ENCODE data around the gene BOK.

- TF ChIP-seq, protein P1, sequence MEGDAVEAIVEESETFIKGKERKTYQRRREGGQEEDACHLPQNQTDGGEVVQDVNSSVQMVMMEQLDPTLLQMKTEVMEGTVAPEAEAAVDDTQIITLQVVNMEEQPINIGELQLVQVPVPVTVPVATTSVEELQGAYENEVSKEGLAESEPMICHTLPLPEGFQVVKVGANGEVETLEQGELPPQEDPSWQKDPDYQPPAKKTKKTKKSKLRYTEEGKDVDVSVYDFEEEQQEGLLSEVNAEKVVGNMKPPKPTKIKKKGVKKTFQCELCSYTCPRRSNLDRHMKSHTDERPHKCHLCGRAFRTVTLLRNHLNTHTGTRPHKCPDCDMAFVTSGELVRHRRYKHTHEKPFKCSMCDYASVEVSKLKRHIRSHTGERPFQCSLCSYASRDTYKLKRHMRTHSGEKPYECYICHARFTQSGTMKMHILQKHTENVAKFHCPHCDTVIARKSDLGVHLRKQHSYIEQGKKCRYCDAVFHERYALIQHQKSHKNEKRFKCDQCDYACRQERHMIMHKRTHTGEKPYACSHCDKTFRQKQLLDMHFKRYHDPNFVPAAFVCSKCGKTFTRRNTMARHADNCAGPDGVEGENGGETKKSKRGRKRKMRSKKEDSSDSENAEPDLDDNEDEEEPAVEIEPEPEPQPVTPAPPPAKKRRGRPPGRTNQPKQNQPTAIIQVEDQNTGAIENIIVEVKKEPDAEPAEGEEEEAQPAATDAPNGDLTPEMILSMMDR (IDR thresholded peaks at IDR 0.05 in 4 of 5, conservative IDR thresholded peaks at IDR 0.05 in 1 of 5) = no peak
- TF ChIP-seq POLR2A (IDR thresholded peaks at IDR 0.05) = no peak
Observed at GRCh38 chr2:241514553-241514952, 44.0 kb upstream of the BOK start.
